CD4-positive, alpha-beta T cell treated with Interleukin-17A for 1 hour (primary cell): ENCODE data around the gene DLG2.
"Not testable (repeated sequence)": the region's sequence is repeated elsewhere in the genome, so short reads cannot be mapped to it uniquely, and the experiment has no call there.

Experiments
- DNase-seq: peaks from one replicate; pipeline ENCODE4 v3.0.0-alpha.2; 2020

The DLG2 gene

GRCh38 chr11:85634747-85635146 is 7.6 kb upstream of the DLG2 start:
- no peak for DNase-seq

- DNase-seq, result no peak
Observed at GRCh38 chr11:85628771-85629341, 1.7 kb upstream of the DLG2 start.

GRCh38 chr11:85627998-85628770 is 1.0 kb upstream of the DLG2 start, which contains the start of gene TMEM126B:
TSS of gene TMEM126B (plus strand) at chr11:85628593. CDS start at chr11:85628608, 15 bp downstream.
- peak; percentile 95 for DNase-seq

DNA sequence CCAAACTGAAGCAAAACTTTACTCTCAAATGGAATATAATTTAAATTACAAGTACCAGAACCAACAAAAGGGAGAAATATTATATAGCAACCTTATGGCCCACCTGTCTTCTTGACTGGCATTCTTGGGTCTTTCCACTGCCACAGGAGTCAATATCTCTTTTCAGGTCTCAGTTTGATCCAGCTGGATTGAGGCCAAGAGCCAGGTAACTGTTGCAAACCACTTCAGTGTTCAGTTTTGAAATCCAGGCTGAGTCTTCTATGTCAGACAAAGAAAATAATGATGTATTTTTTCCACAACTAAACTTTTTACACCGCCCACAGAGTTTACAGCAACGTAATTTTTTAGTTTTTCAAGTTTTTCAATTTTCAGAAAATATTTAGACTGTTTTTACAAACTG is 648 bp downstream of the DLG2 start:
- DNase-seq, result no peak

DNA sequence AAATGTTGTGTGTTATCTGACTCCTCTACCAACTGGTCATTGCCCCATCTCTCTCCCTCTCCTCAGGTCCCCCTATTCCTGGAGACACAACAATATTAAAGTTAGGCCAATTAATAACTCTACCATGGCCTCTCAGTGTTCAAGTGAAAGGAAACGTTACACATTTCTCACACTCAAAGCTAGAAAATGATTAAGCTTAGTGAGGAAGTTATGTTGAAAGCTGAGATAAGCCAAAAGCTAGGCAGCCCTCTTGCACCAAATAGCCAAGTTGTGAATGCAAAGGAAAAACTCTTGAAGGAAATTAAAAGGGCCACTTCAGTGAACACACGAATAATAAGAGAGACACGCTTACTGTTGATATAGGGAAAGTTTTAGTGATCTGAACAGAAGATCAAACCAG is 6.9 kb downstream of the DLG2 start:
- DNase-seq, result no peak

GRCh38 chr11:85619499-85619898 is 7.6 kb downstream of the DLG2 start:
- DNase-seq, result no peak

DNA sequence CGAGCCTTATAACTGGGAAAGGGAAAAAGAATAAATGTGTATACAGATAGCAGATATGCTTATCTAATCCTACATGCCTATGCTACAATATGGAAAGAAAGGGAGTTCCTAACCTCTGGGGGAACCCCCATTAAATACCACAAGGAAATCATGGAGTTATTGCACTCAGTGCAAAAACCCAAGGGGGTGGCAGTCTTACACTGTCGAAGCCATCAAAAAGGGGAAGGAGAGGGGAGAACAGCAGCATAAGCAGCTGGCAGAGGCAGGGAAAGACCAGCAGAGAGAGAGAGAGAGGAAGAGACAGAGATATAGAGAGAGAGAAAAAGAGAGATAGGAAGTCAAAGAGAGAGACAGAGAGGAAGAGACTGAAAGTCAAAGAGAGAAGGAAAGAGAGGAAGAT is 15.5 kb downstream of the DLG2 start:
- not testable (repeated sequence) for DNase-seq

DNA sequence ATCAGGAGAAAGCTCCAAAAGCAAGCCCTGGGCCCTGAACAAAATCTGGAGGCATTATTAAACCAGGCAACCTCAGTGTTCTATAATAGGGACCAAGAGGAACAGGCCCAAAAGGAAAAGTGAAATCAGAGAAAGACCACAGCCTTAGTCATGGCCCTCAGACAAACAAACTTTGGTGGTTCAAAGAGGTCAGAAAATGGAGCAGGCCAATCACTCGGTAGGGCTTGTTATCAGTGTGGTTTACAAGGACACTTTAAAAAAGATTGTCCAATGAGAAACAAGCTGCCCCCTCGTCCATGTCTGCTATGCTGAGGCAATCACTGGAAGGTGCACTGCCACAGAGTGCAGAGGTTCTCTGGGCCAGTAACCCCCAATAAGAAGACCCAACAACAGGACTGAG is 17.9 kb downstream of the DLG2 start:
- not testable (repeated sequence) for DNase-seq

GRCh38 chr11:85608621-85609020 is 18.5 kb downstream of the DLG2 start:
- DNase-seq, result not testable (repeated sequence)

GRCh38 chr11:85606237-85606636 is 20.9 kb downstream of the DLG2 start:
- DNase-seq, result not testable (repeated sequence)

DNA sequence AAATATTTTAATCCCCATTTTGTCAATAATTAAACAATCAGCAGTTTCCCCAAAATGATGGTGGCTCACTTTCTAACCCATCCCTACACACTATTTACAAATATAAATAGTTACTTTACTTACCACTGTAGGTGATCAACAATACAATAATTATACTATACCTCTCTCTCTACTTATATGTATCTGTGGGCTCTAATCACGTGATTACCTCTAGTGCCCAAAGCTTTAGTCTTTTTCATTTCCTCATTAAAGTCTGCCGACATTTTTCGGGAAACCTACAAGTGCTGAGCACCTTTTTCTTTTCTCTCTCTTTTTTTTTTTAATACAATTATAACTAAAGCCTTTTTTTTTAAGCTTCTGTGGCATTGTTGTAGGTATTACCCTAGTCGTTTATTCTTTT is 23.9 kb downstream of the DLG2 start:
- DNase-seq, result no peak

GRCh38 chr11:85602526-85603213 is 24.5 kb downstream of the DLG2 start:
- DNase-seq, result no peak

DNA sequence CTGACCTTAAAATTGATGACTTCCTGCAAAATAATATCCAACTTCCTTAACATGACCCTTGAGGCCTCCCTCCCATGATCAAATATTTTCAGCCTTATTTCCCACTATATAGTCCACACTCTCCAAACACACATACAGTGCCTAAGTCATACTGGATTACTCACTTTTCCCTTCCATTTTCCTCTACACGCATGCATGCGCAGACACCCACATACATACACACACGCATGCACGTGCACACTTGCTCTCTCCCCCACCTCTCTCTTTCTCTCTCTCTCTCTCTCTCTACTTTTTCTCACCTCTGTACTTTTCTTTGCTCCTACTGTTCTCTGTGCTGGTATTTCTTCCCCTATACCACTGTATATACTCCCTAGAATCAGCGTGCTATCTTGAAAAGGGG is 28.1 kb downstream of the DLG2 start:
- no peak for DNase-seq

DNA sequence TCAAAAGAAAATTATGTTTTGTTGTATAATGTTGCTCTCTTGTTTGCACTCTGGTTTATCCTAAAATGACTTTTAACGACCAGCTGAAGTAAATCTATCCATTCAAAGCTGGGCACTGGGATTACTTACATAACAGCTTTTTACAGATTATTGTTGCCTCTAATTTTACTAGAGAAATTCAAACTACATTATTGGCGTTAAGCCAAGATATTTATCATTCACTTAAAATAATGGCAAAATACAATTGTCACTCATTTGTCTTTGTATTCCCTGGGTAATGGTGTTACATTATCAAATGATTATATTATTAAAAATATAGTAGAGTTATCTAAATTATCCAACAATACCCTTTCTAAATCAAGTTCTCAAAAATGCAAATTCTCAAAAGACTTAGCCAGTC is 30.3 kb downstream of the DLG2 start:
- no peak for DNase-seq

GRCh38 chr11:85595285-85595884 is 31.8 kb downstream of the DLG2 start:
- peak; percentile 62 for DNase-seq

DNA sequence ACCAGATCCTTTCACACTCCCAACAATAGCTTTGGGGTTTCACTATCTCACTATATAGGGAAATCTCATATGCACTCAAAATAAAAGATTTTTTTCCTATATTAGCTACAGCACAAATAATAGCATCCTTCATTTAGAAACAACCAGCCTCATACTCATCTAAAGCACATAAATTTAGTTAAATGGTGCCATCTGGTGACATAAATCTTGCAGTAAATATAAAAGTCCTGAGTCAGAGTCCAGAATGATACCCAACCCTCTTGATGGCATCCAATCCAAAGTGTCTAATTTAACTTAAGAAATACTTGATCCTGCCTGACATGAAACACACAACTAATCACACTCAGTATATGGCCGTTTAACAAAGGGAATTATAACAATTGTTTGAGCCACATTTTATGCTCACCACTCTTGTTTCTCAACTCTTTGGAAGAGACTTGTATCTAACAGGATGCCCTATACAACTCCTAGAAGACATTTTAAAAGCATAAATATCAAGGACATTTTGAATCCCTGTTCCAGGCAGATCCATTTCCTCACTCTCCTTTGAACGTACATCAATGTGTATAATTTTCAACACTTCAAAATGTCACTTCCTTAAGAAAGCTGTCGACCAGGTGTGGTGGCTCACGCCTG is 36.2 kb downstream of the DLG2 start:
- DNase-seq, result no peak

GRCh38 chr11:85589373-85589772 is 37.8 kb downstream of the DLG2 start:
- no peak for DNase-seq

DNA sequence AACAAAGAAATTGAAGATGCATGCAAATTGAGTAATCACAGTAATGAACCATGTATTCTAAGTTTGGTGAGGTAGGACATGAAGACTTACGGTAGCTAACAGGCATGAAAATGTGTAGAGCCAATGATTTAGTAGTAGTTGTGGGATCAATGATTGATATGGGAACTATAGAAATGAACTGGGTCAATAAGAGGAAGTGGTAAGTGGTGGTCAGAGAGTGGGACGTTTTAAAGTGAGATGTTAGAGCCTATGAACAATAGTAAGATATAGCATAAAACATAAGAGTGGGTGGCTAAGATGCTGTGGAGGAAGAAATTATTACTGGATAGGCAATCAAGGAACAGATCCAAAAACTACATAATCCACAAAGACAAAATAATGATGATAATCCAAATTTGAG is 45.0 kb downstream of the DLG2 start:
- DNase-seq, result no peak

DNA sequence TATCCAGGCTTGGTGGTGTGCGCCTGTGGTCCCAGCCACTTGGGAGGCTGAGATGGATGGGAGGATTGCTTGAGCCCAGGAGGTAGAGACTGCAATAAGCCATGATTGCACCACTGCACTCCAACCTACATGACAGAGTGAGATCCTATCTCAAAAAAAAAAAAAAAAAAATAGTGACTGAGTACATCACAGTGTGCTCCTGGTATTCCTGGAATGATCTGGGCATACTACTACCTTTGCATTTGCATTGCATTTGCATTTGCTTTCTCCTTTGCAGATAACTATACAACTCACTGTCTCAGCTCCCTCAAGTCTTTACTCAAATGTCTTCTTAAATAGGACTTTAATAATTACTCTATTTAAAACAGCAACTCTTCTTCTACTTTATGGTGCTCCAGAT is 51.8 kb downstream of the DLG2 start:
- DNase-seq, result no peak

GRCh38 chr11:85572056-85572455 is 55.1 kb downstream of the DLG2 start:
- DNase-seq, result no peak

- no peak for DNase-seq
Observed at GRCh38 chr11:85569525-85569924, 57.6 kb downstream of the DLG2 start.

DNA sequence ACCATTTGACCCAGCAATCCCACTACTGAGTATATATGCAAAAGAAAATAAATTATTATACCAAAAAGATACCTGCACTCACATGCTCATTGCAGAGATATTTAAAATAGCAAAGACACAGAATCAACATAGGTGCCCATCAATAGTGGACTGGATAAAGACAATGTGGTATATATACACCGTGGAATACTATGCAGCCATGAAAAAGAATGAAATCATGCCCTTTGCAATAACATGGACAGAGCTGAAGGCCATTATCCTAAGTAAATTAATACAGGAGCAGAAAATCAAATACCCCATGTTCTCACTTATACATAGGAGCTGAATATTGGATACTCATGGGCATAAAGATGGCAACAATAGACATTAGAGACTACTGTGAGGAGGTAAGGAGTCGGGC is 68.7 kb downstream of the DLG2 start:
- DNase-seq, result no peak

DNA sequence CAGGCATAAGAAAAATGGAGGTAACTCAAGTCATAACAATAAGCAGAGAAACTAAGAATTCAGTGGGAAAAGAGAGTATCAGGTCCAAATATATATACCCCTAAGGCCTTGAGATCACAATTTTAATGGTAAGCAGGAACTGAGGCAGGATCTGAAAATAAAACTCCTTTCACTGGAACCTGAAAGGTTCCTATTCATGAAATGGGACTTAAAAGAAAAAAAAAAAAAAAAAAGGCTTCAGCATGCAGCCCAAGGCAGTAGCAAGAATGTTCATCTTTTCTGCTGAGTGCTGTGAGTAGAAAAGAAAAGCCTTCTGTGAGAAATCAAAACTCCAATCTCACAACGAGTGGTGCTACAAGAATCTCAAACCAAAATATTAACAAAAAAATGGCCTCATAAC is 75.3 kb downstream of the DLG2 start:
- no peak for DNase-seq
